GM18526 (cell line): ENCODE results near the gene PMS2.
"Not testable (repeated sequence)": the region's sequence is repeated elsewhere in the genome, so short reads cannot be mapped to it uniquely, and the experiment has no call there.

Source experiments
- POLR2A ChIP-seq: IDR thresholded peaks from 3 replicates; pipeline ENCODE4 v1.6.1; 2011; ENCODE audit not compliant: insufficient read length; ENCODE audit errors: extremely low read depth

PMS2 gene

DNA sequence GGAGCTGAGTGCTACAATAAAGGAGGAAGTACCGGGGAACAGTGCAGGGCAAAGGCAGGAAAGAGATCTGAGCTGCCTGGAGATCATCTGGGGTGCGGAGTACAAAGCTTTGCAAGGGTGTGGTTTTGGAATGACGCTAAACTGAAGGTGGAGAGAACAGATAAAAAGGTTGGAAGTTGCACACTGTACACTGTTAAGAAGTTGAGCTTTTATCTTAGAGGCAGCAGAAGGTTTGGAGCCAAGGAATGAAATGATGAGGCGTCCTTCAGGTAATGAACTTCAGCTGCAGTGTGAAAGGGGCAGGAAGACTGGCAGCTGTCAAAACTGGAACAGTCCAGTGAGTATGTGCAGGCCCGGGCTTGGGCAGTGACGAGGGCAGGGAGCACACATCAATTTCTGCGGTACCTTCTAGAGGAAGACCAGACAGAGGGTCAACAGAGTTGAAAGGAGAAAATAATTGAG, 15.2 kb upstream of the PMS2 start:
- TF ChIP-seq POLR2A = no peak

DNA sequence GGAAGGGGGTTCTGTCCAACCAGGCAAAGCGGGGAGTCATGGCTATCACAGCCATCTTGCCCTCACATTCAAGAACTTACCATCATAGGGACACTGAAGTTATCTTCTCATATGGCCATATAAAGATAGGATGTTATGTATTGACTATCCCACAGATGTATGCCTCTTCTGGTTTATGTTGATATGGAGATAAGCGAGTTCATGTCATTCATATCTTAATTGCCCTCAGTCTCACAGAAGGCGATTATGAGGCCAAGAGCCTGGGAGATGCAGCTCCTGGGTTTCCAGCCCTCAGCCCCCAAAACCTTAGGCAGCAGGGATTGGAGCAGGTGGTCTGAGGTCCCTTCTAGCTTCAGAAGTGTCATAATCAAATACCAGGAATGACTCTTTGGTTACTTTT, 13.9 kb upstream of the PMS2 start:
- TF ChIP-seq POLR2A = no peak

- TF ChIP-seq POLR2A = no peak
Observed at GRCh38 chr7:6020371-6021286, 11.8 kb upstream of the PMS2 start.

DNA sequence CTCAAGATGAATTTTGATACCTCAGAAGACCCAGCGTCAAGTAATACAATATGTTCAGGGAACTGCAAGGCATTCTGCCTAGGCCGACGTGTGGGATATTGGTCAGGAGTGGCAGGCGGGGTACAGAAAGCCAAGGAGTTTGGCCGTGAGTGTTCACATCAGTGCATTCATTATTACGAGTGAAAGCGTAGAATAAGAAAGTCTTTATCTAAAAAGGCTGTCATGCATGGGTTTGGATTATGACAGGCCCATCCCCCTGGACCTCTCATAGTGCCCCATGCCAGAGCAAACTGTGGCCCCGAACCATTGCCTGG, 7.8 kb upstream of the PMS2 start:
- TF ChIP-seq POLR2A = no peak

DNA sequence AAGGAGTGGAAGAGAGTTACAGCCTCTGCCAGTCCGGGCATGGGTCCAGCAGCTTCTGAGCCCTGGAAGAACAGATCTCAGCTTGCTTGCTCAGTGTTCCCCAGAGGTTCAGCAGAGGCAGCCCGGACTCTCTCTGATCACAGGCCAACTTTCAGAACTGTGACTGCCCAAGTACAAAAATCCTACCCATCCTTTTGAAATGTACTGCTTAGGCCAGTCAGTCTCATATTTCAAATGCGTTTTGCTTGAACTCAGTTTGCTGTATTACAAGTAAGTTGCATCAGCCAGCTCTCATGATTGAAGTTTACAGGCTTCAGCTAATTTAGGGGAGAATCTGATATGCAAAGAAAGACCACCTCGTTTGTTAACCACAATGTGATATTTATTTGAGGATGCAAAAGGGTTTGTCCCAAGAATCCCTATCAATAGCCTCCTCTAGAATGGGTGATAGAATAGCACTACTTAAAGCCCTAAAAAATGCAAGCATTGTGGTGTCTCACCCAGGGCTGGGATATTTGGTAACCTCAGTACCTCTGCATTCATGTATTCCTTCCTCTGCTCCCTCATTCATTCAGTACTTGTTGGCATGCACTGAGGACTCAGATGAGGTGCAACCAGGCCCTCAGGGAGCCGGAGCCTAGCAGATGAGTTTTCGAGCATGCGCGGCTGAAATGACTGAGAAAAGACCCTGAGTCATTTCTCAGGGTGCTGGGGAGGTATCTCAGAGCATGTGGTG, 7.2 kb upstream of the PMS2 start:
- TF ChIP-seq POLR2A = no peak

GRCh38 chr7:6012355-6013104, 3.7 kb upstream of the PMS2 start:
- TF ChIP-seq POLR2A = no peak

DNA sequence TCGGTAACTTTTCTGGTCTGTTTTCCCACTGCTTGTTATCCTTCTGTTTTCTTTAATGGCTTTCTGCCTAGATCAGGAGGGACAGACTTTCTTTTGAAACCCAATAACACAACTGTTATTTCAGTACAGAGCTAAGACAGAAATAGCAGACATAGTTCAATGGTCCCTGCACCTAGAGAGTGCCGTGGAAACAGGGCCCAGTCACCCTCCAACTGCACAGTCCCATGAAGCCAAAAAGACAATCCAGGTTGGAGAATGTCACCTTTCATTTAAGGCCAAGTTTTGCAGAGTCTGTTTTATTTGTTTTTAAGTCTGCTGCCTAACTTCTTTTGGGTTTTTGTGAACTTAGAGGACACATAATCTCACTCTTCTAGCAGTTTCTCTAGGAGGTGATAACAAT, 2.7 kb upstream of the PMS2 start:
- no peak for TF ChIP-seq POLR2A

- TF ChIP-seq POLR2A = no peak
Observed at GRCh38 chr7:6007386-6007785, 1.5 kb downstream of the PMS2 start.

GRCh38 chr7:5997210-5997808, 11.5 kb downstream of the PMS2 start:
- no peak for TF ChIP-seq POLR2A

DNA sequence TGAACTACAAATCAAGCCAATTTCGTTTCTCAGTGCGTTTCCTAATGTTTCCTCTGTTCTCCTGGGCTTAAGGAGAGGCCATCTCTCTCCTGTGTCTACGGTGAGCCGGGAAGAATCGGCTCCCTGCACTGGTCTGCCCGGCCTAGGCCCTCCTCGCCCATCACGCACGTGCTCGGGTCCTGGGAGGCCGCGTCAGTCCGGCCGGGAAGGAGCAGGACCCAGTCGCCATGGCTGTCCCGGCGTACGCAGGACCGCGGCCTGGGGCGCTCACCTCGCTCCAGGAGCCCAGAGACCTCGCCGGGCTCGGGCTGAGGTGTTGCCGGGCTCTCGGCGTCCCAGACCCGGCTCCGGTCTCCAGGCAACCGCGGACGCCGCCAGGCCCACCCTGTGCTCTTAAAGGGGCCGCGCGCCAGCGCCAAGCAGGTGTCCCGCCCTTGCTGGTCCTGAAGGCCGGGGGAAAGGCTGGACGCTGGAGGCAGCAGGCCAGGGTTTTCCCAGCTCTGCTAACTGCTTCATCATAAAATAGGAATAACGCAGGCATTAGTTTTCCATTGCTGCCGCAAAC, 38.4 kb downstream of the PMS2 start, which contains the start of gene RSPH10B:
Gene RSPH10B, minus strand, starts transcription at position 343 of the 565 bp plus-strand sequence. CDS start 3,573 bp downstream, outside the sequence.
- TF ChIP-seq POLR2A = not testable (repeated sequence)
